HCT116 (cell line): Measurements from ENCODE around the gene MTMR1. TPM values are rescaled to one million over a fixed set of nuclear protein-coding genes. Genes with fewer than 3 reads are reported as not detected.

Experiments
- ATAC-seq: fragments of 200-7000 bp; cut with Tn5 transposase; 2 replicates; pipeline ENCODE4 v1.9.1; 2020; ENCODE audit warnings: mild to moderate bottlenecking, moderate library complexity
- BruUV-seq: library from RNA; stranded (reverse); fragments of 400-500 nt; replicated peaks from 2 replicates; lab custom pipeline; 2021; lab: Mats Ljungman, UMichigan
- CTCF ChIA-PET: fragments of 300-600 bp; sonication (Branson Sonifier 250); formaldehyde crosslinking; loops from one replicate; lab custom pipeline; 2021; ENCODE audit warnings: antibody characterized with exemption; lab: Charles Lee
- POLR2A ChIA-PET: fragments of 300-600, 350-600 bp; sonication (Branson Sonifier 250); formaldehyde crosslinking; loops from one replicate; lab custom pipeline; 2021; ENCODE audit warnings: antibody characterized with exemption; lab: Charles Lee
- RAD21 ChIA-PET, 2 experiments: fragments of 300-600 bp; sonication (Branson Sonifier 250); formaldehyde crosslinking; loops; one replicate each; lab custom pipeline; 2023; ENCODE audit warnings: low total read pairs in 2 of 2; ENCODE audit not compliant: uncharacterized antibody in 2 of 2, unreplicated experiment in 2 of 2, low non-redundant PET in 1 of 2; lab: Charles Lee
- DNase-seq: peaks from one replicate; pipeline ENCODE4 v3.0.0-alpha.2; 2010; ENCODE audit warnings: low read depth, low spot score
- H2AFZ ChIP-seq: fragments of 200-600 bp; shearing (Covaris generic), sonication (generic); 2 replicates; pipeline ENCODE4 v1.6.1; 2017; ENCODE audit warnings: low read depth, mixed run types, mixed read lengths, antibody characterized with exemption, low read length; ENCODE audit not compliant: poor library complexity, severe bottlenecking
- H3K27ac ChIP-seq: 2 replicates; pipeline ENCODE4 v1.5.1; 2012; ENCODE audit warnings: low read depth, low read length
- H3K27me3 ChIP-seq: fragments of 200-600 bp; sonication (generic); 2 replicates; pipeline ENCODE4 v1.6.1; 2016; ENCODE audit warnings: mixed run types, low read length, mixed read lengths; ENCODE audit not compliant: insufficient read depth
- H3K36me3 ChIP-seq, 2 experiments: fragments of 200-500 bp in 1 of 2; fragments of 200-600 bp in 1 of 2; sonication (Bioruptor generic) in 1 of 2; sonication (generic) in 1 of 2; 2 replicates each; pipeline versions ENCODE4 v1.5.1 to v1.6.1; 2014 to 2016; ENCODE audit warnings: low read length in 2 of 2, inconsistent platforms in 1 of 2, mixed read lengths in 1 of 2, mixed run types in 1 of 2; ENCODE audit not compliant: insufficient read depth in 2 of 2, control insufficient read depth in 1 of 2
- H3K4me1 ChIP-seq, 2 experiments: fragments of 200-600 bp in 1 of 2; sonication (generic) in 1 of 2; 2 replicates each; pipeline versions ENCODE4 v1.5.1 to v1.6.1; 2012 to 2017; ENCODE audit warnings: low read length in 2 of 2, inconsistent platforms in 1 of 2, mild to moderate bottlenecking in 1 of 2, mixed read lengths in 1 of 2, mixed run types in 1 of 2, moderate library complexity in 1 of 2; ENCODE audit not compliant: insufficient read depth in 2 of 2, control insufficient read depth in 1 of 2
- H3K4me2 ChIP-seq: fragments of 200-600 bp; sonication (generic); 2 replicates; pipeline ENCODE4 v1.6.1; 2017; ENCODE audit warnings: mixed run types, low read length, mixed read lengths
- H3K4me3 ChIP-seq, 2 experiments: fragments of 200-600 bp in 1 of 2; sonication (generic) in 1 of 2; replicated peaks in 1 of 2; 2 replicates each; pipeline ENCODE4 v1.5.1; 2011 to 2016; ENCODE audit warnings: low read length in 2 of 2, control low read depth in 1 of 2, low read depth in 1 of 2, mild to moderate bottlenecking in 1 of 2, mixed read lengths in 1 of 2, mixed run types in 1 of 2
- H3K79me2 ChIP-seq: fragments of 200-600 bp; sonication (generic); 2 replicates; pipeline ENCODE4 v1.6.1; 2017; ENCODE audit warnings: mild to moderate bottlenecking, mixed run types, low read length, moderate library complexity, mixed read lengths; ENCODE audit not compliant: insufficient read depth
- H3K9ac ChIP-seq: fragments of 200-600 bp; sonication (generic); 2 replicates; pipeline ENCODE4 v1.6.1; 2016; ENCODE audit warnings: low read length, mixed read lengths
- H3K9me2 ChIP-seq: fragments of 200-600 bp; sonication (generic), shearing (Covaris generic); 2 replicates; pipeline ENCODE4 v1.6.1; 2017; ENCODE audit warnings: mixed run types, mild to moderate bottlenecking, moderate library complexity; ENCODE audit not compliant: insufficient read depth
- H3K9me3 ChIP-seq, 2 experiments: fragments of 200-500 bp in 1 of 2; fragments of 200-600 bp in 1 of 2; sonication (Bioruptor generic) in 1 of 2; sonication (generic) in 1 of 2; 2 replicates each; pipeline ENCODE4 v1.6.1; 2014 to 2017; ENCODE audit warnings: low read length in 2 of 2, mixed read lengths in 2 of 2, inconsistent platforms in 1 of 2, low read depth in 1 of 2, mild to moderate bottlenecking in 1 of 2, mixed run types in 1 of 2, moderate library complexity in 1 of 2; ENCODE audit not compliant: control insufficient read depth in 1 of 2, insufficient read depth in 1 of 2
- H4K20me1 ChIP-seq: fragments of 200-600 bp; sonication (generic), shearing (Covaris generic); 2 replicates; pipeline ENCODE4 v1.6.1; 2017; ENCODE audit warnings: mixed run types, mild to moderate bottlenecking, moderate library complexity; ENCODE audit not compliant: insufficient read depth
- CEBPB ChIP-seq: IDR thresholded peaks from 2 replicates; pipeline ENCODE4 v1.6.1; 2012; ENCODE audit warnings: low read depth
- CTCF ChIP-seq, 3 experiments: fragments of 200-600 bp in 1 of 3; sonication (generic) in 1 of 3; IDR thresholded peaks in 2 of 3; conservative IDR thresholded peaks in 1 of 3; 2 replicates each; pipeline ENCODE4 v1.5.1; 2012 to 2017; ENCODE audit warnings: low read depth in 2 of 3, low read length in 2 of 3, antibody characterized with exemption in 1 of 3, borderline replicate concordance in 1 of 3, control low read depth in 1 of 3, mild to moderate bottlenecking in 1 of 3, mixed read lengths in 1 of 3, mixed run types in 1 of 3, moderate library complexity in 1 of 3; ENCODE audit not compliant: insufficient read depth in 1 of 3
- EGR1 ChIP-seq: IDR thresholded peaks from 2 replicates; pipeline ENCODE4 v1.6.1; 2012; ENCODE audit warnings: low read depth
- EZH2 ChIP-seq: fragments of 200-600 bp; sonication (generic); IDR thresholded peaks from 2 replicates; pipeline ENCODE4 v1.6.1; 2017; ENCODE audit warnings: antibody characterized with exemption, mixed run types
- EZH2phosphoT487 ChIP-seq: fragments of 200-600 bp; IDR thresholded peaks from 2 replicates; pipeline ENCODE4 v1.6.1; 2018; ENCODE audit warnings: antibody characterized with exemption, borderline replicate concordance
- JUND ChIP-seq: IDR thresholded peaks from 2 replicates; pipeline ENCODE4 v1.6.1; 2012
- POLR2AphosphoS5 ChIP-seq: IDR thresholded peaks from 2 replicates; pipeline ENCODE4 v1.6.1; 2011; ENCODE audit warnings: mild to moderate bottlenecking, low read depth, low read length, moderate library complexity
- REST ChIP-seq: IDR thresholded peaks from 2 replicates; pipeline ENCODE4 v1.6.1; 2012; ENCODE audit warnings: low read depth
- SP1 ChIP-seq: IDR thresholded peaks from 2 replicates; pipeline ENCODE4 v1.6.1; 2012; ENCODE audit warnings: low read depth
- SRF ChIP-seq: IDR thresholded peaks from 2 replicates; pipeline ENCODE4 v1.6.1; 2012; ENCODE audit warnings: low read depth
- TCF7L2 ChIP-seq: IDR thresholded peaks from 2 replicates; pipeline ENCODE4 v1.7.0; 2011; ENCODE audit warnings: borderline replicate concordance, inconsistent platforms; ENCODE audit not compliant: insufficient read depth, insufficient read length; ENCODE audit errors: extremely low read depth
- ZBTB33 ChIP-seq: IDR thresholded peaks from 2 replicates; pipeline ENCODE4 v1.6.1; 2011; ENCODE audit warnings: mild to moderate bottlenecking, low read length, moderate library complexity; ENCODE audit not compliant: insufficient replicate concordance; ENCODE audit errors: extremely low read depth
- ZFX ChIP-seq: fragments of 450-650 bp; IDR thresholded peaks from 2 replicates; pipeline ENCODE4 v1.6.1; 2017
- intact Hi-C: fragments of 100-400 bp; cut with micrococcal nuclease; formaldehyde crosslinking; loops from 2 replicates; pipeline ENCODE4 v1.10.0; 2022
- total RNA-seq: library from RNA; stranded (reverse); gene quantifications from one replicate; pipeline ENCODE4 v1.2.1, GENCODE V29; 2021; ENCODE audit not compliant: unreplicated experiment

MTMR1 gene
- total RNA-seq, 1 experiment from 2014 or later = 20.0 TPM

- Histone ChIP-seq H2AFZ (no peak overlapping the region), H3K36me3 (no peaks in the 10 kb centered on the region), H3K27ac (no peak overlapping the region), H3K9me2 (no peaks in the 10 kb centered on the region), H3K4me1 (no peaks in the 10 kb centered on the region), H4K20me1 (no peaks in the 10 kb centered on the region), H3K4me3 (no peak overlapping the region), H3K4me2 (no peak overlapping the region), H3K27me3 (no peaks in the 10 kb centered on the region), H3K9me3 (no peaks in the 10 kb centered on the region), H3K79me2 (no peaks in the 10 kb centered on the region), H3K9ac (no peak overlapping the region)
- intact Hi-C loops = no loop called here
- BruUV-seq = no TSS peak
- POLR2A ChIA-PET = no interaction called here
- ATAC-seq (no peak), DNase-seq (no peak)
- CTCF ChIA-PET = interaction anchor here (1.5 kb wide), 1 partner anchor 313 kb away, joined by 3 read pairs; no protein-coding TSS in a partner anchor
- TF ChIP-seq EGR1 (no peak), SRF (no peak)
- RAD21 ChIA-PET = no interaction called here
These were observed 76.2 kb downstream of the MTMR1 start for GRCh38 chrX:150769408-150769807.

- RAD21 ChIA-PET = no interaction called here
- Histone ChIP-seq H3K79me2 (no peaks in the 10 kb centered on the region), H3K9ac (no peak overlapping the region), H3K4me1 (no peaks in the 10 kb centered on the region), H3K36me3 (no peaks in the 10 kb centered on the region), H3K27me3 (no peaks in the 10 kb centered on the region), H3K4me2 (no peak overlapping the region), H3K9me2 (no peaks in the 10 kb centered on the region), H4K20me1 (no peaks in the 10 kb centered on the region), H2AFZ (no peak overlapping the region), H3K4me3 (no peak overlapping the region), H3K27ac (no peak overlapping the region), H3K9me3 (no peaks in the 10 kb centered on the region)
- CTCF ChIA-PET = interaction anchor here (1.5 kb wide), 1 partner anchor 311 kb away, joined by 3 read pairs; no protein-coding TSS in a partner anchor
- intact Hi-C loops = loop anchor here (5.0 kb wide), 2 partner anchors 382 to 912 kb away; no protein-coding TSS in a partner anchor
- ATAC-seq (no peak), DNase-seq (no peak)
- POLR2A ChIA-PET = no interaction called here
- no TSS peak for BruUV-seq
- TF ChIP-seq SP1 = no peak
- TF ChIP-seq EZH2 = no peak
- no peak for TF ChIP-seq ZBTB33
- no peak for TF ChIP-seq SRF
- no peak for TF ChIP-seq POLR2AphosphoS5
- no peak for TF ChIP-seq CEBPB
- TF ChIP-seq TCF7L2 = no peak
- TF ChIP-seq EZH2phosphoT487 = no peak
- TF ChIP-seq ZFX = no peak
- no peak for TF ChIP-seq JUND
- TF ChIP-seq REST = no peak
- no peak for TF ChIP-seq CTCF (IDR thresholded peaks at IDR 0.05 in 2 of 3, conservative IDR thresholded peaks at IDR 0.05 in 1 of 3; ENCODE audit: borderline replicate concordance in 1 of 3, insufficient read depth in 1 of 3, low read depth in 2 of 3, low read length in 2 of 3)
These were observed 77.4 kb downstream of the MTMR1 start for GRCh38 chrX:150770623-150771022.
